Measurements from ENCODE around the gene PTPRD.

Gene PTPRD

GRCh38 chr9:8389531-8389930 lies 2223.3 kb downstream of the PTPRD start:
- DNase-seq = no peak

GRCh38 chr9:8388132-8388531 lies 2224.7 kb downstream of the PTPRD start:
- no peak for DNase-seq

GRCh38 chr9:8384091-8384490 lies 2228.7 kb downstream of the PTPRD start:
- no peak for DNase-seq

GRCh38 chr9:8382777-8383527 lies 2229.8 kb downstream of the PTPRD start:
- DNase-seq = no peak

- DNase-seq = no peak
Observed at GRCh38 chr9:8382266-8382665, 2230.5 kb downstream of the PTPRD start.

- DNase-seq = no peak
Observed at GRCh38 chr9:8381601-8382000, 2231.2 kb downstream of the PTPRD start.

GRCh38 chr9:8374471-8374870 lies 2238.3 kb downstream of the PTPRD start:
- no peak for DNase-seq

GRCh38 chr9:8371686-8372085 lies 2241.1 kb downstream of the PTPRD start:
- no peak for DNase-seq

- no peak for DNase-seq
Observed at GRCh38 chr9:8366161-8366926, 2246.5 kb downstream of the PTPRD start.

GRCh38 chr9:8365466-8366160 lies 2247.2 kb downstream of the PTPRD start:
- no peak for DNase-seq

GRCh38 chr9:8365029-8365428 lies 2247.8 kb downstream of the PTPRD start:
- no peak for DNase-seq

GRCh38 chr9:8364026-8364752 lies 2248.6 kb downstream of the PTPRD start:
- no peak for DNase-seq

GRCh38 chr9:8362250-8362649 lies 2250.6 kb downstream of the PTPRD start:
- DNase-seq = no peak

GRCh38 chr9:8361364-8361763 lies 2251.4 kb downstream of the PTPRD start:
- DNase-seq = no peak

GRCh38 chr9:8356406-8356805 lies 2256.4 kb downstream of the PTPRD start:
- no peak for DNase-seq

- no peak for DNase-seq
Observed at GRCh38 chr9:8351436-8351835, 2261.4 kb downstream of the PTPRD start.

GRCh38 chr9:8349901-8350300 lies 2262.9 kb downstream of the PTPRD start:
- DNase-seq = no peak

- no peak for DNase-seq
Observed at GRCh38 chr9:8349376-8349775, 2263.4 kb downstream of the PTPRD start.

- DNase-seq = no peak
Observed at GRCh38 chr9:8348756-8349155, 2264.0 kb downstream of the PTPRD start.

GRCh38 chr9:8346296-8346695 lies 2266.5 kb downstream of the PTPRD start:
- DNase-seq = no peak

GRCh38 chr9:8338767-8339510 lies 2273.9 kb downstream of the PTPRD start:
- no peak for DNase-seq

Measured in NCI-H510A (cell line).